HepG2 (cell line): ENCODE measurements around the gene CXXC5. TPM values are rescaled to one million over a fixed set of nuclear protein-coding genes. Genes with fewer than 3 reads are reported as not detected.

Source experiments
- ATAC-seq: fragments of 200-7000 bp; cut with Tn5 transposase; 3 replicates; pipeline ENCODE4 v1.9.1; 2020; ENCODE audit warnings: mild to moderate bottlenecking, moderate library complexity
- BruUV-seq: library from RNA; stranded (reverse); fragments of 400-500 nt; replicated peaks from 2 replicates; lab custom pipeline; 2021; lab: Mats Ljungman, UMichigan
- CTCF ChIA-PET: fragments of 300-600 bp; formaldehyde crosslinking; extraction: SDS; loops from one replicate; lab custom pipeline; 2021; ENCODE audit warnings: low total read pairs, inconsistent platforms, low intra/inter-chr PET ratio; lab: Yijun Ruan, JAX
- POLR2A ChIA-PET: fragments of 350-600 bp; sonication (Branson Sonifier 250); formaldehyde crosslinking; loops from one replicate; lab custom pipeline; 2020; ENCODE audit warnings: antibody characterized with exemption, inconsistent platforms; lab: Yijun Ruan, JAX
- DNase-seq: peaks from one replicate; pipeline ENCODE4 v3.0.0-alpha.2; 2015; ENCODE audit warnings: low spot score
- FAIRE-seq: peaks from 3 replicates; lab custom pipeline; 2011; peaks lifted over from hg19 to GRCh38; lab: Jason Lieb, UNC
- H2AFZ ChIP-seq: one replicate; pipeline ENCODE4 v1.6.1; 2011; ENCODE audit warnings: low read length, inconsistent platforms
- H3K27ac ChIP-seq: fragments of 300-600 bp; 3 replicates; pipeline ENCODE4 v1.8.0; 2011; ENCODE audit warnings: mixed run types, mild to moderate bottlenecking, mixed read lengths, low read length, inconsistent platforms; ENCODE audit not compliant: insufficient read depth; ENCODE audit errors: extremely low read length
- H3K27me3 ChIP-seq, 2 experiments: fragments of 200-600 bp in 1 of 2; 2 replicates in 1 of 2; 3 replicates in 1 of 2; pipeline versions ENCODE4 v1.6.0 to v1.8.0; 2011; ENCODE audit warnings: low read length in 2 of 2, mild to moderate bottlenecking in 2 of 2, moderate library complexity in 2 of 2, inconsistent platforms in 1 of 2; ENCODE audit not compliant: insufficient read depth in 2 of 2, control insufficient read depth in 1 of 2
- H3K36me3 ChIP-seq, 2 experiments: fragments of 200-600 bp in 1 of 2; replicated peaks in 1 of 2; 2 replicates in 1 of 2; 3 replicates in 1 of 2; pipeline versions ENCODE4 v1.5.1 to v1.8.0; 2011; ENCODE audit warnings: low read length in 2 of 2, inconsistent platforms in 1 of 2; ENCODE audit not compliant: insufficient read depth in 2 of 2, control insufficient read depth in 1 of 2
- H3K4me1 ChIP-seq: 2 replicates; pipeline ENCODE4 v1.5.1; 2012; ENCODE audit warnings: low read length, inconsistent platforms; ENCODE audit not compliant: insufficient read depth
- H3K4me2 ChIP-seq: 2 replicates; pipeline ENCODE4 v1.6.0; 2011; ENCODE audit warnings: low read depth, low read length, inconsistent platforms
- H3K4me3 ChIP-seq, 3 experiments: fragments of 200-600 bp in 1 of 3; sonication (generic), shearing (Covaris generic) in 1 of 3; replicated peaks in 1 of 3; 2 replicates each; pipeline ENCODE4 v1.5.1; 2011 to 2016; ENCODE audit warnings: low read length in 3 of 3, inconsistent platforms in 2 of 3, low read depth in 2 of 3, mild to moderate bottlenecking in 2 of 3, control low read depth in 1 of 3, mixed read lengths in 1 of 3; ENCODE audit not compliant: insufficient read depth in 1 of 3
- H3K79me2 ChIP-seq: one replicate; pipeline ENCODE4 v1.6.1; 2011; ENCODE audit warnings: low read length, inconsistent platforms; ENCODE audit not compliant: insufficient read depth
- H3K9ac ChIP-seq: 2 replicates; pipeline ENCODE4 v1.6.0; 2011; ENCODE audit warnings: mild to moderate bottlenecking, low read depth, low read length, inconsistent platforms; ENCODE audit not compliant: insufficient read depth
- H3K9me3 ChIP-seq: 2 replicates; pipeline ENCODE4 v1.5.1; 2012; ENCODE audit warnings: mild to moderate bottlenecking, low read length
- H4K20me1 ChIP-seq: 2 replicates; pipeline ENCODE4 v1.6.0; 2011; ENCODE audit warnings: inconsistent platforms, mild to moderate bottlenecking, low read length, moderate library complexity; ENCODE audit not compliant: insufficient read depth
- ATF7-NPFF ChIP-seq: sonication (generic); formaldehyde crosslinking; IDR thresholded peaks from 2 replicates; pipeline ENCODE4 v1.8.1; 2023; ENCODE audit warnings: mild to moderate bottlenecking, low read depth, missing genetic modification reagents, moderate library complexity
- FOSL1 ChIP-seq: sonication (generic); formaldehyde crosslinking; IDR thresholded peaks from 2 replicates; pipeline ENCODE4 v1.9.0; 2021; ENCODE audit warnings: missing genetic modification reagents, borderline replicate concordance
- KMT2A ChIP-seq: sonication (generic); formaldehyde crosslinking; IDR thresholded peaks from 2 replicates; pipeline ENCODE4 v1.4.0; 2020; ENCODE audit warnings: missing genetic modification reagents
- POLR2G ChIP-seq: fragments of 200-400 bp; formaldehyde crosslinking; IDR thresholded peaks from 2 replicates; pipeline ENCODE4 v1.6.1; 2018; ENCODE audit warnings: mild to moderate bottlenecking, low read depth, low read length, moderate library complexity
- RBFOX2 ChIP-seq: fragments of 200-400 bp; formaldehyde crosslinking; IDR thresholded peaks from 2 replicates; pipeline ENCODE4 v1.6.1; 2017; ENCODE audit warnings: low read depth, mild to moderate bottlenecking, low read length
- SOX13 ChIP-seq, 3 experiments: fragments of 450-650 bp in 1 of 3; sonication (generic) in 1 of 3; formaldehyde crosslinking in 1 of 3; IDR thresholded peaks in 2 of 3; conservative IDR thresholded peaks in 1 of 3; 2 replicates each; pipeline versions ENCODE4 v1.5.0 to v1.6.1; 2016 to 2020; ENCODE audit warnings: antibody characterized with exemption in 1 of 3, mild to moderate bottlenecking in 1 of 3, missing compliant biosample characterization in 1 of 3, missing genetic modification reagents in 1 of 3, moderate library complexity in 1 of 3
- WGBS: methylation state at CpG from one replicate; pipeline ENCODE4 v1.1.6; 2017; ENCODE audit warnings: low lambda C conversion rate; 5-methylcytosine and 5-hydroxymethylcytosine counted together
- in situ Hi-C: cut with HindIII; loops from 2 replicates; pipeline ENCODE4 v1.10.0; 2017; ENCODE audit warnings: low pct_unique_long_range_greater_than_20kb; ENCODE audit not compliant: extremely low pct_ligation_motif_present
- intact Hi-C: fragments of 100-400 bp; cut with micrococcal nuclease; formaldehyde crosslinking; loops from one replicate; pipeline ENCODE4 v1.10.0; 2022; ENCODE audit not compliant: unreplicated experiment
- polyA plus RNA-seq, 8 experiments: library from polyadenylated mRNA; depleted of rRNA in 3 of 8; stranded (reverse) in 7 of 8; unstranded in 1 of 8; fragments of >200 nt; fragmentation: Illumina TruSeq in 4 of 8; extraction: Trizol in 4 of 8; gene quantifications; 2 replicates each; pipeline versions ENCODE4 v1.2.1 to v1.2.3, GENCODE V29; 2011 to 2016; ENCODE audit warnings: low read depth in 4 of 8, missing spikeins in 1 of 8, mixed read lengths in 1 of 8; ENCODE audit not compliant: insufficient read depth in 1 of 8
- total RNA-seq, 5 experiments: library from RNA; depleted of rRNA; stranded (reverse); fragments of >200 nt; fragmentation: Illumina TruSeq; extraction: Trizol; gene quantifications; 2 replicates each; pipeline ENCODE4 v1.2.3, GENCODE V29; 2016; ENCODE audit warnings: low read depth in 1 of 5
- TF ChIP-seq, protein P1 (sequence below): sonication (generic); formaldehyde crosslinking; IDR thresholded peaks from 2 replicates; pipeline ENCODE4 v1.5.0; 2020; ENCODE audit warnings: mild to moderate bottlenecking, missing genetic modification reagents, borderline replicate concordance
- TF ChIP-seq, protein P2 (sequence below): sonication (generic); formaldehyde crosslinking; IDR thresholded peaks from 2 replicates; pipeline ENCODE4 v1.4.0; 2020; ENCODE audit warnings: missing genetic modification reagents

Gene CXXC5
- total and polyA plus RNA-seq, 2 of the 13 experiments (the other 11 are each of a cell fraction or from before 2014, with no cell fraction given), result 32.3 to 33.0 TPM

DNA sequence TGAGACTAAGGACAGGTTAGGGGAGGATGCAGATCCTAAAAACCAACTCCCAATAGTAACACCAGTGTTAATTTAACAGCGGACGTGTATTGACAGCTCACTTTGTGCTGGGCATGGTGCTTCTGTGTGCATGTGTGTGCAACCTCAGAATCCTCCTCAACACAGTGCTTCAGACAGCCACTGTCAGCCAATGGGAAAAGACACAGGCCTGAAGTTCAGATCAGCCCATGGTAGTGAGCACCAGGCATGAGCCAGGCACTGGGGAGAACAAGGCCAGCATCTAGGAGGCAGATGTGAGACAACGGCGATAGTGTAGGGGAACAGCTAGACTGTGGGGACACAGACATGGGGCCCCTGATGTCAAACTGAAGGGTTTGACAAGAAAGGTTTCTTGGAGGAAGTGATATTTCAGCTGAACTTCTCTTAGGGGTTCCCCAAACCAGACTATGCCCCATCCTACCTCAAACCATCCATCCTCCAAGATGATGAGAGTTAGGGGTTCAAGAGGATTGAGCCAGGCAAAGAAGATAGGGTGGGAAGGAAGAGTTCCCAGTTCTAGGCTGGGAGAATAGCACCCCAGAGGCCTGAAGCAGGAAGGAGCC is 75.9 kb downstream of the CXXC5 start:
- no peak overlapping the region for H3K27ac ChIP-seq
- 100% methylated on average over 4 of the region's 4 CpGs for WGBS
- ChIA-PET POLR2A (interaction anchor here (0.6 to 1.2 kb wide), 3 partner anchors 9 to 23 kb away, joined by 3 to 12 read pairs (median 3); no protein-coding TSS in a partner anchor), CTCF (no interaction called here)
- in situ Hi-C loops, result no loop called here
- H3K4me3 ChIP-seq, result no peak overlapping the region
- no peak overlapping the region for H3K9ac ChIP-seq
- peaks cover 26% of the 10 kb centered on the region for H3K4me1 ChIP-seq
- no peaks in the 10 kb centered on the region for H3K36me3 ChIP-seq
- no TSS peak for BruUV-seq
- H3K79me2 ChIP-seq, result no peaks in the 10 kb centered on the region
- no peaks in the 10 kb centered on the region for H3K9me3 ChIP-seq
- TF ChIP-seq KMT2A (CRISPR knock-in tag), result no peak
- TF ChIP-seq, protein P1, sequence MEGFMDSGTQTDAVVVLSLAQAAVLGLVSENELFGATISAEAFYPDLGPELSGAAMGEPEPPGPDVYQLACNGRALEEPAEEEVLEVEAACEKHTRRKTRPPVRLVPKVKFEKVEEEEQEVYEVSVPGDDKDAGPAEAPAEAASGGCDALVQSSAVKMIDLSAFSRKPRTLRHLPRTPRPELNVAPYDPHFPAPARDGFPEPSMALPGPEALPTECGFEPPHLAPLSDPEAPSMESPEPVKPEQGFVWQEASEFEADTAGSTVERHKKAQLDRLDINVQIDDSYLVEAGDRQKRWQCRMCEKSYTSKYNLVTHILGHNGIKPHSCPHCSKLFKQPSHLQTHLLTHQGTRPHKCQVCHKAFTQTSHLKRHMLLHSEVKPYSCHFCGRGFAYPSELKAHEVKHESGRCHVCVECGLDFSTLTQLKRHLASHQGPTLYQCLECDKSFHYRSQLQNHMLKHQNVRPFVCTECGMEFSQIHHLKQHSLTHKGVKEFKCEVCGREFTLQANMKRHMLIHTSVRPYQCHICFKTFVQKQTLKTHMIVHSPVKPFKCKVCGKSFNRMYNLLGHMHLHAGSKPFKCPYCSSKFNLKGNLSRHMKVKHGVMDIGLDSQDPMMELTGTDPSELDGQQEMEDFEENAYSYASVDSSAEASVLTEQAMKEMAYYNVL (CRISPR knock-in tag), result no peak
- TF ChIP-seq, all 625 proteins: peak for 0
- no peaks in the 10 kb centered on the region for H4K20me1 ChIP-seq
- no peaks in the 10 kb centered on the region for H3K27me3 ChIP-seq
- no peak for FAIRE-seq
- intact Hi-C loops, result no loop called here
- H2AFZ ChIP-seq, result no peak overlapping the region
- no peak for DNase-seq
- H3K4me2 ChIP-seq, result no peak overlapping the region
- no peak for ATAC-seq

DNA sequence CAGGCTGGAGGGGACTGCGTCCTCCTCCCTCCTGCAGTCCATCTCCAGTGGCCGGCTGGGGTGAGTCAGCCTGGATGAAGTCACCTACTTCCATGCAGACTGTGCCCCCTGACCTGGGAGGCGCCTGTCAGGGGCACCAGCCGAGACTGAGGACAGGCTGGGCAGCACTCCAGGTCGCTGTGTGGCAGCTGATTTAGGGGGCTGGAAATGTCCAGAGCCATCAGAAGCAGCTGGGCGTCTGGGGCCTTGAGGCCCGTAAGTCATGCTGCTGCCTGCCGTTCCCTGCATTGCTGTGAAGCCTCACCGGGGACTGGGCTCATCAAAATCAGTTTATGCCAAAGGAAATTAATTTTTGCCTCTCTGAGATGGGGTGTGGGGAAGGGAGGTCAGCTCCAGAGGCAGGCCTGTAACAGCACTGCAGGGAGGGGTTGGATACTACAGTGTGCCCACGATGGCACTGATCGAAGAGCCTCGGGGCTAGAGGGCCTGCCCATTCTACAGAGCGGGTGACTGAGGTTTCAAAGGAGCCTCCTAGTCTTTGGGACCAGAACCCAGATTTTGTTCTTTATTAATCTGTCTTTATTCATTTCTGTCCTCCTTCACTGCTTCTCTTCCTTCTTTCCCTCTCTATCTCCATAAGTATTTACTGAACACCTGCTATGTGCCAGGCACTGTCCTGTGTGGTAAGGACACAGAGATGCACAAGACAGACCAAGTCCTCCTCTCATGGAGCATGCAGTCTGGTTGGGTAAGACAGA is 77.1 kb downstream of the CXXC5 start:
- Histone ChIP-seq H3K36me3 (no peaks in the 10 kb centered on the region), H3K9ac (no peak overlapping the region), H4K20me1 (no peaks in the 10 kb centered on the region), H3K4me1 (peaks cover 29% of the 10 kb centered on the region), H3K9me3 (no peaks in the 10 kb centered on the region), H3K4me2 (peak overlapping the region; percentile 43), H3K4me3 (peak overlapping the region in 1 of 3 experiments; percentile 7; a peak in 1 of 6 replicates), H3K27ac (no peak overlapping the region), H3K79me2 (no peaks in the 10 kb centered on the region), H3K27me3 (no peaks in the 10 kb centered on the region), H2AFZ (no peak overlapping the region)
- DNase-seq, result peak; percentile 77
- POLR2A ChIA-PET, result interaction anchor here (0.6 to 1.2 kb wide), 4 partner anchors 8 to 24 kb away, joined by 3 to 12 read pairs (median 3); no protein-coding TSS in a partner anchor
- peak; percentile 21 for FAIRE-seq
- 45% methylated on average over 10 of the region's 13 CpGs for WGBS
- in situ Hi-C loops (no loop called here), intact Hi-C loops (loop anchor here (1.0 kb wide), 1 partner anchor 8 kb away; no protein-coding TSS in a partner anchor)
- peak; percentile 97 for ATAC-seq
- CTCF ChIA-PET, result interaction anchor here (1.5 kb wide), 1 partner anchor 40 kb away, joined by 3 read pairs; no protein-coding TSS in a partner anchor
- no TSS peak for BruUV-seq
- TF ChIP-seq RBFOX2 (0 out of 2 replicates have a peak, but pooled peaks have one; percentile 23), POLR2G (peak; percentile 35; the same call in 1 of the 2 replicates), FOSL1 (CRISPR knock-in tag) (peak; percentile 76; the same call in 1 of the 2 replicates), SOX13 (IDR thresholded peaks at IDR 0.05) (no peak), SOX13 (CRISPR knock-in tag; conservative IDR thresholded peaks at IDR 0.05 in 1 of 2, IDR thresholded peaks at IDR 0.05 in 1 of 2) (peak in 1 of 2 experiments; percentile 25; a peak in 1 of 4 replicates), ATF7-NPFF (CRISPR knock-in tag) (no peak)
- TF ChIP-seq, protein P2, sequence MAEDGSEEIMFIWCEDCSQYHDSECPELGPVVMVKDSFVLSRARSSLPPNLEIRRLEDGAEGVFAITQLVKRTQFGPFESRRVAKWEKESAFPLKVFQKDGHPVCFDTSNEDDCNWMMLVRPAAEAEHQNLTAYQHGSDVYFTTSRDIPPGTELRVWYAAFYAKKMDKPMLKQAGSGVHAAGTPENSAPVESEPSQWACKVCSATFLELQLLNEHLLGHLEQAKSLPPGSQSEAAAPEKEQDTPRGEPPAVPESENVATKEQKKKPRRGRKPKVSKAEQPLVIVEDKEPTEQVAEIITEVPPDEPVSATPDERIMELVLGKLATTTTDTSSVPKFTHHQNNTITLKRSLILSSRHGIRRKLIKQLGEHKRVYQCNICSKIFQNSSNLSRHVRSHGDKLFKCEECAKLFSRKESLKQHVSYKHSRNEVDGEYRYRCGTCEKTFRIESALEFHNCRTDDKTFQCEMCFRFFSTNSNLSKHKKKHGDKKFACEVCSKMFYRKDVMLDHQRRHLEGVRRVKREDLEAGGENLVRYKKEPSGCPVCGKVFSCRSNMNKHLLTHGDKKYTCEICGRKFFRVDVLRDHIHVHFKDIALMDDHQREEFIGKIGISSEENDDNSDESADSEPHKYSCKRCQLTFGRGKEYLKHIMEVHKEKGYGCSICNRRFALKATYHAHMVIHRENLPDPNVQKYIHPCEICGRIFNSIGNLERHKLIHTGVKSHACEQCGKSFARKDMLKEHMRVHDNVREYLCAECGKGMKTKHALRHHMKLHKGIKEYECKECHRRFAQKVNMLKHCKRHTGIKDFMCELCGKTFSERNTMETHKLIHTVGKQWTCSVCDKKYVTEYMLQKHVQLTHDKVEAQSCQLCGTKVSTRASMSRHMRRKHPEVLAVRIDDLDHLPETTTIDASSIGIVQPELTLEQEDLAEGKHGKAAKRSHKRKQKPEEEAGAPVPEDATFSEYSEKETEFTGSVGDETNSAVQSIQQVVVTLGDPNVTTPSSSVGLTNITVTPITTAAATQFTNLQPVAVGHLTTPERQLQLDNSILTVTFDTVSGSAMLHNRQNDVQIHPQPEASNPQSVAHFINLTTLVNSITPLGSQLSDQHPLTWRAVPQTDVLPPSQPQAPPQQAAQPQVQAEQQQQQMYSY (CRISPR knock-in tag), result peak; percentile 30; the same call in 1 of the 2 replicates
